SK-N-SH (cell line): ENCODE measurements around the gene SIX5. TPM values are rescaled to one million over a fixed set of nuclear protein-coding genes. Genes with fewer than 3 reads are reported as not detected.

Source experiments
- CTCF ChIA-PET: fragments of 300-600, 350-600 bp; formaldehyde crosslinking; extraction: SDS; loops from one replicate; lab custom pipeline; 2021; lab: Yijun Ruan, JAX
- POLR2A ChIA-PET: fragments of 350-600 bp; sonication (Branson Sonifier 250); formaldehyde crosslinking; extraction: SDS; loops from one replicate; lab custom pipeline; 2020; ENCODE audit warnings: antibody characterized with exemption, inconsistent platforms; lab: Yijun Ruan, JAX
- DNase-seq: peaks from one replicate; pipeline ENCODE4 v3.0.0; 2012
- H2AFZ ChIP-seq: fragments of 200-600 bp; sonication (generic); 2 replicates; pipeline ENCODE4 v1.8.1; 2016; ENCODE audit warnings: antibody characterized with exemption, mild to moderate bottlenecking, low read depth
- H3F3A ChIP-seq: fragments of 200-600 bp; sonication (generic); replicated peaks from 2 replicates; pipeline ENCODE3; 2016; ENCODE audit warnings: antibody characterized with exemption, mild to moderate bottlenecking; ENCODE audit not compliant: insufficient read depth
- H3K27ac ChIP-seq, 2 experiments: fragments of 200-500 bp in 1 of 2; fragments of 200-600 bp in 1 of 2; sonication (Bioruptor generic) in 1 of 2; sonication (generic), shearing (Covaris generic) in 1 of 2; 2 replicates each; pipeline versions ENCODE4 v1.5.1 to v1.6.1; 2014 to 2016; ENCODE audit warnings: low read depth in 2 of 2, inconsistent platforms in 1 of 2, low read length in 1 of 2, mild to moderate bottlenecking in 1 of 2, mixed read lengths in 1 of 2
- H3K27me3 ChIP-seq: fragments of 200-600 bp; sonication (generic), shearing (Covaris generic); 2 replicates; pipeline ENCODE4 v1.6.1; 2016; ENCODE audit warnings: mixed run types; ENCODE audit not compliant: insufficient read depth
- H3K36me3 ChIP-seq, 2 experiments: fragments of 200-500 bp in 1 of 2; fragments of 200-600 bp in 1 of 2; sonication (Bioruptor generic) in 1 of 2; sonication (generic) in 1 of 2; replicated peaks in 1 of 2; 2 replicates each; pipeline versions ENCODE3 to v1.5.1; 2014 to 2016; ENCODE audit warnings: low read length in 1 of 2, mild to moderate bottlenecking in 1 of 2; ENCODE audit not compliant: insufficient read depth in 2 of 2, control insufficient read depth in 1 of 2
- H3K4me1 ChIP-seq, 2 experiments: fragments of 200-500 bp in 1 of 2; fragments of 200-600 bp in 1 of 2; sonication (Bioruptor generic) in 1 of 2; sonication (generic), shearing (Covaris generic) in 1 of 2; 2 replicates each; pipeline versions ENCODE4 v1.5.1 to v1.6.1; 2014 to 2016; ENCODE audit warnings: low read depth in 1 of 2, low read length in 1 of 2, mixed run types in 1 of 2; ENCODE audit not compliant: insufficient read depth in 2 of 2, control insufficient read depth in 1 of 2
- H3K4me2 ChIP-seq: fragments of 200-600 bp; sonication (generic), shearing (Covaris generic); 2 replicates; pipeline ENCODE4 v1.6.1; 2017; ENCODE audit warnings: mixed run types
- H3K4me3 ChIP-seq, 2 experiments: fragments of 200-500 bp in 1 of 2; fragments of 200-600 bp in 1 of 2; sonication (Bioruptor generic) in 1 of 2; sonication (generic), shearing (Covaris generic) in 1 of 2; 2 replicates each; pipeline versions ENCODE4 v1.5.1 to v1.8.1; 2014 to 2016; ENCODE audit warnings: low read depth in 2 of 2, inconsistent platforms in 1 of 2, low read length in 1 of 2, mild to moderate bottlenecking in 1 of 2, mixed read lengths in 1 of 2, moderate library complexity in 1 of 2
- H3K79me2 ChIP-seq: fragments of 200-600 bp; sonication (generic); 2 replicates; pipeline ENCODE4 v1.8.1; 2017; ENCODE audit warnings: mild to moderate bottlenecking; ENCODE audit not compliant: insufficient read depth
- H3K9ac ChIP-seq: fragments of 200-600 bp; sonication (generic); 2 replicates; pipeline ENCODE4 v1.6.1; 2017; ENCODE audit warnings: mixed run types
- H3K9me2 ChIP-seq: fragments of 200-600 bp; sonication (generic); 2 replicates; pipeline ENCODE4 v1.6.1; 2017; ENCODE audit warnings: mixed run types
- H3K9me3 ChIP-seq: fragments of 200-600 bp; sonication (generic); 2 replicates; pipeline ENCODE4 v1.6.1; 2017; ENCODE audit warnings: mixed run types, mild to moderate bottlenecking, moderate library complexity
- H4K20me1 ChIP-seq: fragments of 200-600 bp; sonication (generic); 2 replicates; pipeline ENCODE4 v1.6.1; 2017; ENCODE audit warnings: mild to moderate bottlenecking, mixed run types; ENCODE audit not compliant: insufficient read depth
- CHD2 ChIP-seq: fragments of 150-350 bp; IDR thresholded peaks from 2 replicates; pipeline ENCODE4 v1.6.1; 2018; ENCODE audit warnings: low read length; ENCODE audit not compliant: partially characterized antibody
- CTCF ChIP-seq: fragments of 200-600 bp; sonication (generic); IDR thresholded peaks from 2 replicates; pipeline ENCODE4 v1.6.1; 2017; ENCODE audit warnings: antibody characterized with exemption, mild to moderate bottlenecking, moderate library complexity
- FOXM1 ChIP-seq: IDR thresholded peaks from 2 replicates; pipeline ENCODE4 v1.4.0; 2012; ENCODE audit warnings: low read depth, mild to moderate bottlenecking
- GABPA ChIP-seq: IDR thresholded peaks from 2 replicates; pipeline ENCODE4 v1.4.0; 2012; ENCODE audit warnings: low read depth, mild to moderate bottlenecking
- GATA2 ChIP-seq: sonication (generic); formaldehyde crosslinking; IDR thresholded peaks from 2 replicates; pipeline ENCODE4 v1.5.0; 2020; ENCODE audit warnings: mild to moderate bottlenecking, missing genetic modification reagents
- MAX ChIP-seq: IDR thresholded peaks from 2 replicates; pipeline ENCODE4 v1.4.0; 2012; ENCODE audit warnings: low read depth
- MEF2A ChIP-seq: IDR thresholded peaks from 2 replicates; pipeline ENCODE4 v1.4.0; 2012; ENCODE audit warnings: low read depth, borderline replicate concordance
- RAD21 ChIP-seq: IDR thresholded peaks from 2 replicates; pipeline ENCODE4 v1.6.1; 2012; ENCODE audit warnings: mild to moderate bottlenecking, low read length
- RFX5 ChIP-seq: IDR thresholded peaks from 2 replicates; pipeline ENCODE4 v1.6.1; 2012; ENCODE audit warnings: mild to moderate bottlenecking, improper control_type of control experiment, low read length
- SIN3A ChIP-seq: IDR thresholded peaks from 2 replicates; pipeline ENCODE4 v1.6.1; 2012; ENCODE audit warnings: low read depth, mild to moderate bottlenecking, low read length, moderate library complexity, borderline replicate concordance
- SMC3 ChIP-seq: IDR thresholded peaks from 2 replicates; pipeline ENCODE4 v1.6.1; 2012; ENCODE audit warnings: low read depth, low read length, improper control_type of control experiment
- TAF1 ChIP-seq: IDR thresholded peaks from 2 replicates; pipeline ENCODE4 v1.6.1; 2012; ENCODE audit warnings: low read depth, mild to moderate bottlenecking, low read length, moderate library complexity, borderline replicate concordance
- TEAD4 ChIP-seq: IDR thresholded peaks from 2 replicates; pipeline ENCODE4 v1.4.0; 2012; ENCODE audit warnings: mild to moderate bottlenecking, borderline replicate concordance; ENCODE audit not compliant: insufficient read depth
- YY1 ChIP-seq: IDR thresholded peaks from 2 replicates; pipeline ENCODE4 v1.4.0; 2012; ENCODE audit warnings: low read depth, mild to moderate bottlenecking
- WGBS: methylation state at CpG from one replicate; pipeline ENCODE4 v1.1.6; 2017; ENCODE audit warnings: low lambda C conversion rate; 5-methylcytosine and 5-hydroxymethylcytosine counted together
- polyA plus RNA-seq, 3 experiments: library from polyadenylated mRNA; depleted of rRNA; stranded (reverse); fragments of >200 nt; gene quantifications; 2 replicates each; pipeline ENCODE4 v1.2.3, GENCODE V29; 2012
- TF ChIP-seq, protein P1 (sequence below): IDR thresholded peaks from 2 replicates; pipeline ENCODE4 v1.4.0; 2012; ENCODE audit warnings: low read depth, borderline replicate concordance
- TF ChIP-seq, protein P2 (sequence below): IDR thresholded peaks from 2 replicates; pipeline ENCODE4 v1.6.1; 2012; ENCODE audit warnings: mild to moderate bottlenecking, low read depth, low read length, moderate library complexity

SIX5 gene
- polyA plus RNA-seq, 1 of the 3 experiments (the other 2 are of a cell fraction) = 8.4 TPM

DNA sequence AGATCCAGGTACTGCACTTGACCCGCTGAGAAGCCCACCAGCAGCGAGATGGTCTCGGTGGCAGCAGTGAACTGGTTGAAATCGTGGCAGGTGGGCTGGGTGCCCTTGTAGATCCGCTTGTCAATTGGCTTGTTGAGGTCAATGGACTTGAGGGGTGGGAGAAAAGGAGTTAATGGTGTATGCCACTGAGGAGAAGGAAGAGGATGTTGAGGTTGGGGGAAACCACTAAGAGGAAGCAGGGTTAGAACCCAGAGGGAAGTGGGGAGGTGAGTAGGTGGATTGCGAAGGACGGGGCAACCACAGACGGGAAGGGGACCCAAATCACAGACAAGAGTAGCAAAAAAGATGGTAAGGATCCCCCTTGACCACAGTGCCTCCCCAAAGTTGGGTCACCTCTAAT is 21.9 kb upstream of the SIX5 start (continued):
- TF ChIP-seq SMC3 (no peak), MAX (no peak), MEF2A (no peak), RAD21 (no peak), RFX5 (no peak)
- TF ChIP-seq, protein P1, sequence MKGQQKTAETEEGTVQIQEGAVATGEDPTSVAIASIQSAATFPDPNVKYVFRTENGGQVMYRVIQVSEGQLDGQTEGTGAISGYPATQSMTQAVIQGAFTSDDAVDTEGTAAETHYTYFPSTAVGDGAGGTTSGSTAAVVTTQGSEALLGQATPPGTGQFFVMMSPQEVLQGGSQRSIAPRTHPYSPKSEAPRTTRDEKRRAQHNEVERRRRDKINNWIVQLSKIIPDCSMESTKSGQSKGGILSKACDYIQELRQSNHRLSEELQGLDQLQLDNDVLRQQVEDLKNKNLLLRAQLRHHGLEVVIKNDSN = no peak

GRCh38 chr19:45789035-45789786 is 20.2 kb upstream of the SIX5 start:
- Histone ChIP-seq H3K9me2 (no peaks in the 10 kb centered on the region), H3K36me3 (peaks cover 27 to 41% of the 10 kb centered on the region in 2 experiments), H3K9ac (no peak overlapping the region), H3K4me3 (no peak overlapping the region), H3K4me1 (peaks cover under 1 to 18% of the 10 kb centered on the region in 2 experiments; a peak in 1 of 4 replicates), H4K20me1 (no peaks in the 10 kb centered on the region), H2AFZ (no peak overlapping the region), H3K4me2 (no peak overlapping the region), H3F3A (peaks cover under 1% of the 10 kb centered on the region), H3K27ac (no peak overlapping the region), H3K9me3 (no peaks in the 10 kb centered on the region), H3K27me3 (no peaks in the 10 kb centered on the region), H3K79me2 (peaks cover 76% of the 10 kb centered on the region)
- ChIA-PET CTCF (interaction anchor here (1.1 to 2.9 kb wide), 3 partner anchors 10 to 28 kb away, joined by 4 to 12 read pairs (median 11); partner anchors contain the start of gene SIX5), POLR2A (no interaction called here)
- WGBS = 97% methylated on average over 14 of the region's 15 CpGs
- TF ChIP-seq GATA2 (no peak), RAD21 (no peak), FOXM1 (no peak), SMC3 (no peak), CHD2 (no peak)
- no peak for DNase-seq

- Histone ChIP-seq H3K9me2 (no peaks in the 10 kb centered on the region), H3K79me2 (peaks cover 73% of the 10 kb centered on the region), H3K4me3 (no peak overlapping the region), H4K20me1 (no peaks in the 10 kb centered on the region), H3K27me3 (no peaks in the 10 kb centered on the region), H3K27ac (no peak overlapping the region), H3K4me2 (no peak overlapping the region), H3K9ac (no peak overlapping the region), H2AFZ (no peak overlapping the region), H3F3A (peaks cover 14% of the 10 kb centered on the region), H3K9me3 (no peaks in the 10 kb centered on the region), H3K4me1 (peaks cover 21 to 32% of the 10 kb centered on the region in 2 experiments; a peak in 3 of 4 replicates), H3K36me3 (peaks cover 27 to 41% of the 10 kb centered on the region in 2 experiments)
- TF ChIP-seq TAF1 = no peak
- TF ChIP-seq, protein P1 = no peak
- no peak for TF ChIP-seq TEAD4
- TF ChIP-seq SIN3A = no peak
- TF ChIP-seq, protein P2, sequence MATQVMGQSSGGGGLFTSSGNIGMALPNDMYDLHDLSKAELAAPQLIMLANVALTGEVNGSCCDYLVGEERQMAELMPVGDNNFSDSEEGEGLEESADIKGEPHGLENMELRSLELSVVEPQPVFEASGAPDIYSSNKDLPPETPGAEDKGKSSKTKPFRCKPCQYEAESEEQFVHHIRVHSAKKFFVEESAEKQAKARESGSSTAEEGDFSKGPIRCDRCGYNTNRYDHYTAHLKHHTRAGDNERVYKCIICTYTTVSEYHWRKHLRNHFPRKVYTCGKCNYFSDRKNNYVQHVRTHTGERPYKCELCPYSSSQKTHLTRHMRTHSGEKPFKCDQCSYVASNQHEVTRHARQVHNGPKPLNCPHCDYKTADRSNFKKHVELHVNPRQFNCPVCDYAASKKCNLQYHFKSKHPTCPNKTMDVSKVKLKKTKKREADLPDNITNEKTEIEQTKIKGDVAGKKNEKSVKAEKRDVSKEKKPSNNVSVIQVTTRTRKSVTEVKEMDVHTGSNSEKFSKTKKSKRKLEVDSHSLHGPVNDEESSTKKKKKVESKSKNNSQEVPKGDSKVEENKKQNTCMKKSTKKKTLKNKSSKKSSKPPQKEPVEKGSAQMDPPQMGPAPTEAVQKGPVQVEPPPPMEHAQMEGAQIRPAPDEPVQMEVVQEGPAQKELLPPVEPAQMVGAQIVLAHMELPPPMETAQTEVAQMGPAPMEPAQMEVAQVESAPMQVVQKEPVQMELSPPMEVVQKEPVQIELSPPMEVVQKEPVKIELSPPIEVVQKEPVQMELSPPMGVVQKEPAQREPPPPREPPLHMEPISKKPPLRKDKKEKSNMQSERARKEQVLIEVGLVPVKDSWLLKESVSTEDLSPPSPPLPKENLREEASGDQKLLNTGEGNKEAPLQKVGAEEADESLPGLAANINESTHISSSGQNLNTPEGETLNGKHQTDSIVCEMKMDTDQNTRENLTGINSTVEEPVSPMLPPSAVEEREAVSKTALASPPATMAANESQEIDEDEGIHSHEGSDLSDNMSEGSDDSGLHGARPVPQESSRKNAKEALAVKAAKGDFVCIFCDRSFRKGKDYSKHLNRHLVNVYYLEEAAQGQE = no peak
- TF ChIP-seq GATA2 = no peak
- TF ChIP-seq YY1 = no peak
- no peak for TF ChIP-seq GABPA
- TF ChIP-seq CTCF = no peak
- POLR2A ChIA-PET = interaction anchor here (0.7 kb wide), 1 partner anchor 16 kb away, joined by 3 read pairs; no protein-coding TSS in a partner anchor
- no peak for DNase-seq
- WGBS = 95% methylated on average over 15 of the region's 21 CpGs
- CTCF ChIA-PET = interaction anchor here (1.3 to 2.9 kb wide), 3 partner anchors 12 to 31 kb away, joined by 3 to 12 read pairs (median 4); partner anchors contain the start of gene SIX5
Measured at GRCh38 chr19:45786533-45786894, 17.5 kb upstream of the SIX5 start.
